Neural cell (in vitro differentiated cells): ENCODE measurements around the gene STAP2.

Experiments used
- CTCF ChIP-seq: fragments of 450-650 bp; IDR thresholded peaks from 2 replicates; pipeline ENCODE4 v1.5.1; 2014; ENCODE audit warnings: antibody characterized with exemption, mild to moderate bottlenecking, moderate library complexity; ENCODE audit not compliant: poor library complexity, severe bottlenecking
- EP300 ChIP-seq: fragments of 450-650 bp; conservative IDR thresholded peaks from 2 replicates; pipeline ENCODE4 v1.6.1; 2014; ENCODE audit warnings: antibody characterized with exemption, mild to moderate bottlenecking, moderate library complexity; ENCODE audit not compliant: poor library complexity, severe bottlenecking

GRCh38 chr19:4305659-4306058 lies 33.0 kb downstream of the STAP2 start:
- TF ChIP-seq CTCF: no peak
- no peak for TF ChIP-seq EP300
